ENCODE measurements around the gene HBM. TPM values are rescaled to one million over a fixed set of nuclear protein-coding genes. Genes with fewer than 3 reads are reported as not detected.

Gene HBM
- total RNA-seq, 1 donor from 2014 or later = not detected

DNA sequence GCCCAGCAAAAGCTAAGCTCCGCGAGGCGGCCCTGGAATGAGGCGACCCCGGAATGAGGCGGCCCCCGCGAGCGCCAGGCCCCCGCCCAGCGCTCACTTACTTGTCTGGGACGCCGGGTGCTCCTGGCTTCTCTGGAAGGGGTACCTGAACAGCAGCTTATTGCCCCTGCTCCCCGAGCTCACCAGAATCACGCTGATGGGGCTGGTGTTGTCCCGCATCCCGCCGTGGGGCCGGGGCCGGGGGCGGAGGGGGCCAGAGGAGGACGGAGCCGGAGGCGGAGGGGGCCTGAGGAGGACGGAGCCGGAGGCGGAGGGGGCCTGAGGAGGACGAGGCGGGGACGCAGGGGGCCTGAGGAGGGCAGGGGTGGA lies 27.7 kb upstream of the HBM start:
- TF ChIP-seq, protein P1, sequence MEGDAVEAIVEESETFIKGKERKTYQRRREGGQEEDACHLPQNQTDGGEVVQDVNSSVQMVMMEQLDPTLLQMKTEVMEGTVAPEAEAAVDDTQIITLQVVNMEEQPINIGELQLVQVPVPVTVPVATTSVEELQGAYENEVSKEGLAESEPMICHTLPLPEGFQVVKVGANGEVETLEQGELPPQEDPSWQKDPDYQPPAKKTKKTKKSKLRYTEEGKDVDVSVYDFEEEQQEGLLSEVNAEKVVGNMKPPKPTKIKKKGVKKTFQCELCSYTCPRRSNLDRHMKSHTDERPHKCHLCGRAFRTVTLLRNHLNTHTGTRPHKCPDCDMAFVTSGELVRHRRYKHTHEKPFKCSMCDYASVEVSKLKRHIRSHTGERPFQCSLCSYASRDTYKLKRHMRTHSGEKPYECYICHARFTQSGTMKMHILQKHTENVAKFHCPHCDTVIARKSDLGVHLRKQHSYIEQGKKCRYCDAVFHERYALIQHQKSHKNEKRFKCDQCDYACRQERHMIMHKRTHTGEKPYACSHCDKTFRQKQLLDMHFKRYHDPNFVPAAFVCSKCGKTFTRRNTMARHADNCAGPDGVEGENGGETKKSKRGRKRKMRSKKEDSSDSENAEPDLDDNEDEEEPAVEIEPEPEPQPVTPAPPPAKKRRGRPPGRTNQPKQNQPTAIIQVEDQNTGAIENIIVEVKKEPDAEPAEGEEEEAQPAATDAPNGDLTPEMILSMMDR (IDR thresholded peaks at IDR 0.05) = no peak
- DNase-seq (ENCODE audit: extremely low spot score, unreplicated experiment) = no peak

DNA sequence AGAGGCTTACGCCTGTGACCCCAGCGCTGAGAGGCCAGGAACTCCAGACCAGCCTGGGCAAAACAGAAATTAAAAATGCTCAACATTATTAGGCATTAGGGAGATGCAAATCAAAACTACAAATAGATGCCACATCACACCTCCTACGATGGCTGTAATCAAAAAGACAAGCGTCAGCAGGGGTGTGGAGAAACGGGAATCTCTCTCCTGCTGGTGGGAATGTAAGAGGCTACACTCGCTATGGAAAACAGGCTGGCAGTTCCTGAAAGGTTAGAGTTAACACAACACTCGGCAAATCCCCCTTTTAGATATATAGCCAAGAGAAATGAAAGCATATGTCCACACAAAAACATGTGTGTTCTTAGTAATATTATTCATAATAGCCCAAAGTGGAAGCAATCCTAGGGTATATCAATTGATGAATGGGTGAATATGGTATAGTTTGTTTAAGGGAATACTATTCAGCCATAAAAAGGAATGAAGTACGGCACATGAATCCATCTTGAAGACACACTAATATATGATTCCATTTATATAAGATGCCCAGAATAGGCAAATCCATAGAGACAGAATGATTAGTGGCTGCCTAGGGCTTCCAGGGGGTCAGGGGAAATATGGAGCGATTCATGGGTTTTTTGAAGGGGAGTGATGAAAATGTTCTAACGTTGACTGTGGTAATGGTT lies 25.5 kb upstream of the HBM start:
- Mint-ChIP-seq H3K4me1 (ENCODE audit: unreplicated experiment) (peaks cover 26% of the 10 kb centered on the region), H3K9me3 (ENCODE audit: unreplicated experiment) (no peaks in the 10 kb centered on the region), H3K36me3 (ENCODE audit: unreplicated experiment) (peaks cover 2% of the 10 kb centered on the region), H3K27me3 (ENCODE audit: unreplicated experiment) (peaks cover 7% of the 10 kb centered on the region), H3K4me3 (ENCODE audit: unreplicated experiment) (peak overlapping the region; percentile 69), H3K27ac (ENCODE audit: unreplicated experiment) (no peak overlapping the region)
- TF ChIP-seq, protein P1 (IDR thresholded peaks at IDR 0.05) = no peak
- no peak for DNase-seq (ENCODE audit: extremely low spot score, unreplicated experiment)

More for the DNA sequence above, 27.7 kb upstream of the HBM start:
- Mint-ChIP-seq H3K27me3 (ENCODE audit: unreplicated experiment) (no peaks in the 10 kb centered on the region), H3K4me3 (ENCODE audit: unreplicated experiment) (peak overlapping the region; percentile 78), H3K27ac (ENCODE audit: unreplicated experiment) (peak overlapping the region; percentile 61), H3K36me3 (ENCODE audit: unreplicated experiment) (peaks cover 2% of the 10 kb centered on the region), H3K4me1 (ENCODE audit: unreplicated experiment) (peaks cover 34% of the 10 kb centered on the region), H3K9me3 (ENCODE audit: unreplicated experiment) (no peaks in the 10 kb centered on the region)

DNA sequence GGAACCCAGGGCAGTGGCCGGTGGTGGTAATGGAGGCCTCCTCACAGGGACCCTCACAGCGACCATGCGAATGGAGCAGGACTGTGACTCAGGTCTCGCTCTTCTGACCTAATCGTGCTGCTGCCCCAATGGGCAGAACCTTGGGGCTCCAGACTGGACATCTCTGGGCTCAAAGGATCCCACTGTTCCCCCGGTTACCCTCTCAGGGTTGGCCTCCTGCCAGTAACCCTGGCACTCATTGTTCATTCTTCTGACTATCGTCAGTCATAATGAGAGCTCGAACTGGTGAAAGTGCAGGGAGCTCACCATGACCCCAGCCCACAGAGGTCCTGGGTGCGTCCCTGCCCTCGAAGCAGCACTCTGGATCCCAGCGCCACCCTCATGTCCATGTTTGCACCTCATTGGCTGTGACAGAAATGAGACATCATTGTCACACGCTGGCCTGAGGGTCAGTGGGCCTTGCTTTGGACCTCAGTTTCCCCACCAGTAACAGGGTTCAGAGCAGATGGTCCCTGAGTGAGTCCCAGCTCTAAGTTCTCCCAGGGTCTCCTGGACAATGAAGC lies 23.3 kb upstream of the HBM start:
- no peak overlapping the region for H3K27ac Mint-ChIP-seq (ENCODE audit: unreplicated experiment)
- peaks cover 12% of the 10 kb centered on the region for H3K4me1 Mint-ChIP-seq (ENCODE audit: unreplicated experiment)
- TF ChIP-seq, protein P1 (IDR thresholded peaks at IDR 0.05) = no peak
- H3K4me3 Mint-ChIP-seq (ENCODE audit: unreplicated experiment) = no peak overlapping the region
- H3K27me3 Mint-ChIP-seq (ENCODE audit: unreplicated experiment) = peaks cover 7% of the 10 kb centered on the region
- H3K9me3 Mint-ChIP-seq (ENCODE audit: unreplicated experiment) = no peaks in the 10 kb centered on the region
- H3K36me3 Mint-ChIP-seq (ENCODE audit: unreplicated experiment) = no peaks in the 10 kb centered on the region
- DNase-seq (ENCODE audit: extremely low spot score, unreplicated experiment) = no peak

DNA sequence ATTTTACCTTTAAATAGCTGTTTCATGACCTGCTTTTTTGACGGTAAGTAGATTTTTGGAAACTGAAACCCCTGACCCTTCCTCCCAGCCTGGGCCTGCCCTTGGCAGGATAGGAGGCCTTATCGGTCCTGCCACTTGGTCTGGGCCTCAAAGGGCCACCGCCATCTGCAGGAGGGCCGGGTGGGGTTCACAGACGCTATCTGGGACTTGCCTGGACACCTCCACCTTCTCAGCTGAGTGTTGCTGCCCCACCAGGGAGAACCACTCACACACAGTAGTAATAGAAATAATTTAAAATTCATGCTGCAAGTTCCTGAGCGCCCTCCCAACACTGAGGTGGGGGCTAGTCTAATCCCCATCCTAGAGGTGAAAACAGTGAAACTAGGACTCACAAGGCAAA lies 22.7 kb upstream of the HBM start:
- Mint-ChIP-seq H3K9me3 (ENCODE audit: unreplicated experiment) (no peaks in the 10 kb centered on the region), H3K27me3 (ENCODE audit: unreplicated experiment) (peaks cover 7% of the 10 kb centered on the region), H3K27ac (ENCODE audit: unreplicated experiment) (no peak overlapping the region), H3K4me3 (ENCODE audit: unreplicated experiment) (no peak overlapping the region), H3K36me3 (ENCODE audit: unreplicated experiment) (no peaks in the 10 kb centered on the region), H3K4me1 (ENCODE audit: unreplicated experiment) (peaks cover 7% of the 10 kb centered on the region)
- TF ChIP-seq, protein P1 (IDR thresholded peaks at IDR 0.05) = no peak
- DNase-seq (ENCODE audit: extremely low spot score, unreplicated experiment) = no peak

DNA sequence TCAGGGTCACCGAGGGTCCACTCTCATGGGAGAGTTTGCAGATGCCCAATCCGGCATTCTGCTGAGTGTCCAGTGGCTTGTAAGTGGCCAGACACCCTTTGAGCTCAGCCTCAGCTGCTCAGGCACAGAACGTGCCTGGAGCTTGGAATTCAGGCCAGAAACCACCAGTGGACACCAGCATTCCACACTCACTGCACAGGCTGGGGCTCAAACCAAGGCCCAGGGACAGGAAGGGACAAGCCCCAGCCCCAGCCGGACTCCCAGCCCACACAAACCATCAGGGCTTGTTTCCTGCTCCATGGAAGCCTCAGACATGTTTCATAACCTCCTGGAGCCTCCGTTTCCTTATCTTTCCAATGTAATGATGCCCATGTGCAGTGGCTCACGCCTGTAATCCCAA lies 22.3 kb upstream of the HBM start:
- Mint-ChIP-seq H3K36me3 (ENCODE audit: unreplicated experiment) (no peaks in the 10 kb centered on the region), H3K4me1 (ENCODE audit: unreplicated experiment) (peaks cover 10% of the 10 kb centered on the region), H3K9me3 (ENCODE audit: unreplicated experiment) (no peaks in the 10 kb centered on the region), H3K4me3 (ENCODE audit: unreplicated experiment) (no peak overlapping the region), H3K27ac (ENCODE audit: unreplicated experiment) (no peak overlapping the region), H3K27me3 (ENCODE audit: unreplicated experiment) (peaks cover 7% of the 10 kb centered on the region)
- TF ChIP-seq, protein P1 (IDR thresholded peaks at IDR 0.05) = no peak
- DNase-seq (ENCODE audit: extremely low spot score, unreplicated experiment) = no peak

All from osteocyte (in vitro differentiated cells).